Measurements from ENCODE around the gene MRPS34. TPM values are rescaled to one million over a fixed set of nuclear protein-coding genes. Genes with fewer than 3 reads are reported as not detected.

The MRPS34 gene
- total and polyA plus RNA-seq, 2 experiments from 2014 or later = 116 to 155 TPM

GRCh38 chr16:1744338-1744840, 28.5 kb downstream of the MRPS34 start:
- no peak for DNase-seq (ENCODE audit: low spot score)
- Histone ChIP-seq H2AFZ (no peak overlapping the region), H3K27ac (no peak overlapping the region), H3K27me3 (no peaks in the 10 kb centered on the region), H3K36me3 (replicated peaks; ENCODE audit: insufficient read depth, low read depth) (no peaks in the 10 kb centered on the region), H3K4me3 (no peak overlapping the region), H3K4me1 (ENCODE audit: insufficient read depth) (no peaks in the 10 kb centered on the region), H4K20me1 (ENCODE audit: insufficient read depth, poor library complexity, severe bottlenecking) (no peaks in the 10 kb centered on the region), H3K79me2 (no peaks in the 10 kb centered on the region), H3K4me2 (no peak overlapping the region), H3K9me2 (replicated peaks; ENCODE audit: insufficient read depth) (no peaks in the 10 kb centered on the region), H3K9me3 (ENCODE audit: low read depth) (no peaks in the 10 kb centered on the region)
- TF ChIP-seq EZH2phosphoT487 (IDR thresholded peaks at IDR 0.05; ENCODE audit: low read depth, severe bottlenecking, unreplicated experiment) = no peak
- TF ChIP-seq CTCF (IDR thresholded peaks at IDR 0.05; ENCODE audit: poor library complexity) = no peak
- no peak for TF ChIP-seq EZH2 (IDR thresholded peaks at IDR 0.05; ENCODE audit: borderline replicate concordance)
- WGBS (ENCODE audit: low lambda C conversion rate, missing lambda C conversion rate) = 94% methylated on average over 24 of the region's 24 CpGs

- no peak for DNase-seq (ENCODE audit: low spot score)
- H3K4me1 ChIP-seq (ENCODE audit: insufficient read depth) = no peaks in the 10 kb centered on the region
- TF ChIP-seq EZH2phosphoT487 (IDR thresholded peaks at IDR 0.05; ENCODE audit: low read depth, severe bottlenecking, unreplicated experiment) = no peak
- no peak for TF ChIP-seq EZH2 (IDR thresholded peaks at IDR 0.05; ENCODE audit: borderline replicate concordance)
- no peak for TF ChIP-seq CTCF (IDR thresholded peaks at IDR 0.05; ENCODE audit: poor library complexity)
- no peak overlapping the region for H3K4me2 ChIP-seq
- no peaks in the 10 kb centered on the region for H4K20me1 ChIP-seq (ENCODE audit: insufficient read depth, poor library complexity, severe bottlenecking)
- no peak overlapping the region for H3K27ac ChIP-seq
- no peak overlapping the region for H2AFZ ChIP-seq
- H3K9me3 ChIP-seq (ENCODE audit: low read depth) = no peaks in the 10 kb centered on the region
- H3K9me2 ChIP-seq (replicated peaks; ENCODE audit: insufficient read depth) = no peaks in the 10 kb centered on the region
- H3K27me3 ChIP-seq = no peaks in the 10 kb centered on the region
- WGBS (ENCODE audit: low lambda C conversion rate, missing lambda C conversion rate) = 92% methylated on average over 29 of the region's 32 CpGs
- no peaks in the 10 kb centered on the region for H3K36me3 ChIP-seq (replicated peaks; ENCODE audit: insufficient read depth, low read depth)
- no peaks in the 10 kb centered on the region for H3K79me2 ChIP-seq
- no peak overlapping the region for H3K4me3 ChIP-seq
Observed at GRCh38 chr16:1743376-1744337, 29.3 kb downstream of the MRPS34 start.

GRCh38 chr16:1741553-1742165, 31.3 kb downstream of the MRPS34 start:
- Histone ChIP-seq H4K20me1 (ENCODE audit: insufficient read depth, poor library complexity, severe bottlenecking) (no peaks in the 10 kb centered on the region), H3K79me2 (no peaks in the 10 kb centered on the region), H3K27me3 (no peaks in the 10 kb centered on the region), H3K9me3 (ENCODE audit: low read depth) (no peaks in the 10 kb centered on the region), H2AFZ (no peak overlapping the region), H3K4me1 (ENCODE audit: insufficient read depth) (no peaks in the 10 kb centered on the region), H3K27ac (no peak overlapping the region), H3K4me3 (no peak overlapping the region), H3K4me2 (no peak overlapping the region), H3K36me3 (replicated peaks; ENCODE audit: insufficient read depth, low read depth) (no peaks in the 10 kb centered on the region), H3K9me2 (replicated peaks; ENCODE audit: insufficient read depth) (no peaks in the 10 kb centered on the region)
- no peak for DNase-seq (ENCODE audit: low spot score)
- 97% methylated on average over 18 of the region's 19 CpGs for WGBS (ENCODE audit: low lambda C conversion rate, missing lambda C conversion rate)
- TF ChIP-seq CTCF (IDR thresholded peaks at IDR 0.05; ENCODE audit: poor library complexity) (no peak), EZH2 (IDR thresholded peaks at IDR 0.05; ENCODE audit: borderline replicate concordance) (no peak), EZH2phosphoT487 (IDR thresholded peaks at IDR 0.05; ENCODE audit: low read depth, severe bottlenecking, unreplicated experiment) (no peak)

Measured in hepatocyte (in vitro differentiated cells).